Loucy (cell line): ENCODE results near the gene PRKD3.

Experiments
- CTCF ChIP-seq: fragments of 200-600 bp; sonication (generic); conservative IDR thresholded peaks from 2 replicates; pipeline ENCODE4 v1.5.1; 2014; ENCODE audit warnings: mild to moderate bottlenecking, antibody characterized with exemption, low read length
- EZH2phosphoT487 ChIP-seq: fragments of 200-600 bp; IDR thresholded peaks from 2 replicates; pipeline ENCODE4 v1.6.1; 2018; ENCODE audit warnings: antibody characterized with exemption, mild to moderate bottlenecking, moderate library complexity, borderline replicate concordance

GRCh38 chr2:37348155-37348554 is 23.5 kb upstream of the PRKD3 start:
- no peak for TF ChIP-seq CTCF
- no peak for TF ChIP-seq EZH2phosphoT487
